ENCODE data around the gene RANBP3.

RANBP3 gene

DNA sequence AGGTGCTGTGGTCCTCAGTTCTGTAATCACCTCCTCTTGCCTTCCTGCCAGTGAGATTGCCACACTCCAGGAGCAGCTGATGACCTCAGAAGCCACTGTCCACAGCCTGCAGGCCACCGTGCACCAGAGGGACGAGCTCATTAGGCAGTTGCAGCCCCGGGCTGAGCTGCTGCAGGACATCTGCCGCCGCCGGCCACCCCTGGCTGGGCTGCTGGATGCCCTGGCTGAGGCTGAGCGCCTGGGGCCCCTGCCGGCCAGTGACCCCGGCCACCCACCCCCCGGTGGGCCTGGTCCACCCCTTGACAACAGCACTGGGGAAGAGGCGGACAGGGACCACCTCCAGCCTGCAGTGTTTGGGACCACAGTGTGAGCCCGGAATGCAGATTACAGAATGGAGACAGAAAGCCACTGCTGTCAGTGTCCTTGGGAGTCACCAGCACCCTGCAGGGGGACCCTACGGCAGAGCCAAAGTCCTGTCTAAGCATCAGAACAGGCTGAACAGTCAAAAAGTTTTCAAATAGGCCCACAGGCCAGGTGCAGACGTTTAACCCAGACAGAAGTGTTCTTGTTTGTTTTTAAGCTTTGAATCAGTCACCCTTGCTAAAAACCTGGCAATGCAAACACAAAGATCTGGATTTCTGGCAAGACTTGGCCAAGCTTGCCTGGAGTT is 69.0 kb downstream of the RANBP3 start:
- DNase-seq (ENCODE audit: extremely low read depth in 1 of 2, low read depth in 1 of 2) = no peak

- DNase-seq (ENCODE audit: extremely low read depth in 1 of 2, low read depth in 1 of 2) = no peak
These were observed 70.7 kb downstream of the RANBP3 start for GRCh38 chr19:5907241-5907640.

- DNase-seq (ENCODE audit: extremely low read depth in 1 of 2, low read depth in 1 of 2) = no peak
These were observed 72.7 kb downstream of the RANBP3 start for GRCh38 chr19:5905114-5905778.

DNA sequence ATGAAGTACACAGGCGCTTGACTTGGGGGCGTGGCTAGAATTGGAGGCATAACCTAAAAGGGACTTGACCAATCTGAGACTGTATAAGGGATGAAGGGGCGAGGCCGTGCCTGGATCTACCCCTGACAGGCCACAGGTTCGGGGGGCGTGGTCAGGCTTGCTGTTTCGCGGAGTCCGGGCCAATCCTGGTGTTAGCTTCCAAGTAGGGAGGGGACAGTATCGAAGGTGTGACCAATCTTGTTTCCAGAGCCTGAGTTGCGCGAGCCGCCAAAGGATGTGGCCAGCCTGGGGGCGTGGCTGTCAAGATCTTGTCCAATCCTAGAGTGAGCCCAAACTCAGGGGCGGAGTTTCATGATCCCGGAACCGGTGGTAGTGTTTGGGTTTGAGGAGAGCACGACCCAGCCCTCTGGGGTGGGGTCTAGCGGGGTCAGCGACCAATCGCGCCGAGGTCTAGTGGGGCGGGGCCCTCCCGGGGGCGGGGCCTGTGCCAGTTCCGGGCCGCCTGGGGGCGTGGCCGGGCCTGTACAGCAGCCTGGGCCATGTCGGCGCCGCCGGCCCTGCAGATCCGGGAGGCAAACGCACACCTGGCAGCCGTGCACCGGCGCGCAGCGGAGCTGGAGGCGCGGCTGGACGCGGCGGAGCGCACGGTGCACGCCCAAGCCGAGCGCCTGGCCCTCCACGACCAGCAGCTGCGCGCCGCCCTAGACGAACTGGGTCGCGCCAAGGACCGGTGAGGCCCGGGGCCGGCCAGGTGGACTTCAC is 73.4 kb downstream of the RANBP3 start, which contains the start of gene VMAC:
Gene VMAC (plus strand): TSS at position 521 of the 762 bp plus-strand sequence. CDS start 19 bp downstream, at position 540.
- peak; percentile 99 to 100 for DNase-seq (ENCODE audit: extremely low read depth in 1 of 2, low read depth in 1 of 2)

DNA sequence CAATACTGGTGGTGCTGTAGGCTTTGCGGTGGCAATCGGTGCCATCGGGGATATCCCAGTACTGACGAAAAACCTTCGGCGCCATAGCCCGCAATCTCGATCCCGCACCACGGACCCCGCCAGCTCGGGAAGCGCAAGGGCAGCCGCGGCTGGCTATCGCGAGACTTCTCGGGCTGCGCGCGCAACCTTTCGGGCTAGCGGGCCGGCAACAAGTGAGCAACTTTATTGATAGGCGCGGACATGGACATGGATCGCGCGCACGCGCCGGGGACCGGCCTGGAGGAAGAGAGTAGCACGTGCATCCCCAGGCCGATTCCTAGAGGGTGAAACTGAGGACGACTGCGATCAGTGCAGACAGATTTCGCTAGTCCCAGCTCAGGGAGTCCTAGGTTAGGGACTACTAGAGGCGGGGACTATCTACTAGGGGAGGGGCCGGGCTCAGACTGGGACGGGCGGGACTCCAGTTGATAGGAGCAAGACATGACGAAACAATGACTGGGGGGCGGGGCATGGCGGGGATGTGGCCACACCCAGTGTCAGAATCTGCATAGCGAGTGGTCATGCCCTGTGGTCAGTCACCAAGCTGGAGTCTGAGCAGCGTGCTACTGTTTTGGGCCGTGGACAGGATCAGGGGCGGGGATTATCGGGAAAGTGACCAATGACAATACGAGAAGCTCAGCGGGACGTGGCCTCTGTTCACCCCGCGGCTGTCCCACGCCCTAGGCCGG is 74.2 kb downstream of the RANBP3 start, which contains the start of gene NDUFA11:
Gene NDUFA11 (minus strand): TSS at position 167 of the 728 bp plus-strand sequence. CDS start 82 bp downstream, at position 85.
- peak; percentile 93 for DNase-seq (ENCODE audit: extremely low read depth in 1 of 2, low read depth in 1 of 2)

- no peak for DNase-seq (ENCODE audit: extremely low read depth in 1 of 2, low read depth in 1 of 2)
These were observed 74.8 kb downstream of the RANBP3 start for GRCh38 chr19:5903056-5903623.

- no peak for DNase-seq (ENCODE audit: extremely low read depth in 1 of 2, low read depth in 1 of 2)
These were observed 77.0 kb downstream of the RANBP3 start for GRCh38 chr19:5900976-5901375.

DNA sequence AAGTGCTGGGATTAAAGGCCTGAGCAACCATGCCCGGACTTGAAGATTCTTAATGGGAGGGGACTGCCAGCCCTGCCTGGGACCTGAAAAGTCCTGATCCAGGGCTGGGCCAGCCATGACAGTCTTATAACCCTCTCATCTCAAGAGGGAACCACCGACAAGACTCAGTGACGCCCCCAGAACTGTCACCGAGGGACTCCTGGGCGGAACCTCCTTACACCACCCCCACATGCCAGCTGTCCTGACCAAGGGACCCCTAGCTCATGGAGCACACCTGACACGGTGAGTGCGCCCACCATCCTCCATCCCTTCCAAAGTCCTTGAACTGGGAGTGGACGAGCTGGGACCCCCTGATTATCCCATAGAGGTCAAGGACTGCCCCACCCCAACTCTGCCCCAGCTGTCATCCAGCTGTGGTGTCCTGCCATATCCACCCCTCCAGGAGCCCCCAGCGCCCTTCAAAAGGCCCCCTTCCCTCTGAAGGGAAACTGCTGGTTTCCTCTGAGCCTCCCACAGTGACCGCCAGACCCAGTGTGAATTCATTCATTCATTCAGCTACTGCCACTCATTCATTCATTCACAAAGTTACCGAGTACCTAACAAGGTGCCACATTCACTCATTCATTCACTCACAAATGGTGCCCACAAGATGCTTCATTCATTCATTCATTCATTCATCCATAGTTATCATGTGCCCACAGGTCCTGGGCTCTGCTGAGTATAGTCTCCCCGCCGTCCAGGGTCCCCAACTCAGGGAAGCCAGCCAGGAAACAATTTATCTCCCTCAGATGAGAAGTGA is 78.0 kb downstream of the RANBP3 start:
- DNase-seq (ENCODE audit: extremely low read depth in 1 of 2, low read depth in 1 of 2) = no peak

GRCh38 chr19:5897189-5897969 is 80.6 kb downstream of the RANBP3 start:
- no peak for DNase-seq (ENCODE audit: extremely low read depth in 1 of 2, low read depth in 1 of 2)

- DNase-seq (ENCODE audit: extremely low read depth in 1 of 2, low read depth in 1 of 2) = no peak
These were observed 81.4 kb downstream of the RANBP3 start for GRCh38 chr19:5896365-5897076.

GRCh38 chr19:5895890-5896289 is 82.0 kb downstream of the RANBP3 start:
- DNase-seq (ENCODE audit: extremely low read depth in 1 of 2, low read depth in 1 of 2) = no peak

GRCh38 chr19:5895409-5895808 is 82.5 kb downstream of the RANBP3 start:
- DNase-seq (ENCODE audit: extremely low read depth in 1 of 2, low read depth in 1 of 2) = no peak

- no peak for DNase-seq (ENCODE audit: extremely low read depth in 1 of 2, low read depth in 1 of 2)
These were observed 83.1 kb downstream of the RANBP3 start for GRCh38 chr19:5894704-5895349.

GRCh38 chr19:5893907-5894703 is 83.8 kb downstream of the RANBP3 start:
- DNase-seq (ENCODE audit: extremely low read depth in 1 of 2, low read depth in 1 of 2) = no peak

- DNase-seq (ENCODE audit: extremely low read depth in 1 of 2, low read depth in 1 of 2) = no peak
These were observed 84.5 kb downstream of the RANBP3 start for GRCh38 chr19:5893296-5893903.

- no peak for DNase-seq (ENCODE audit: extremely low read depth in 1 of 2, low read depth in 1 of 2)
These were observed 85.1 kb downstream of the RANBP3 start for GRCh38 chr19:5892772-5893275.
